ENCODE results near the gene AGRN.

GRCh38 chr1:980602-981395, 39.1 kb upstream of the AGRN start:
- TF ChIP-seq CTCF (IDR thresholded peaks at IDR 0.05; ENCODE audit: low read depth, low read length, missing input control) (no peak), TAF1 (conservative IDR thresholded peaks at IDR 0.05) (no peak), GABPA (IDR thresholded peaks at IDR 0.05 in 1 of 2, conservative IDR thresholded peaks at IDR 0.05 in 1 of 2) (no peak), YY1 (IDR thresholded peaks at IDR 0.05) (no peak), ATF3 (IDR thresholded peaks at IDR 0.05) (no peak), REST (IDR thresholded peaks at IDR 0.05) (no peak)
